NCI-H510A (cell line): ENCODE data around the gene SLC7A6OS.

Source experiments
- DNase-seq: peaks from one replicate; lab custom pipeline; 2025; lab: John Stamatoyannopoulos, UW

The SLC7A6OS gene

DNA sequence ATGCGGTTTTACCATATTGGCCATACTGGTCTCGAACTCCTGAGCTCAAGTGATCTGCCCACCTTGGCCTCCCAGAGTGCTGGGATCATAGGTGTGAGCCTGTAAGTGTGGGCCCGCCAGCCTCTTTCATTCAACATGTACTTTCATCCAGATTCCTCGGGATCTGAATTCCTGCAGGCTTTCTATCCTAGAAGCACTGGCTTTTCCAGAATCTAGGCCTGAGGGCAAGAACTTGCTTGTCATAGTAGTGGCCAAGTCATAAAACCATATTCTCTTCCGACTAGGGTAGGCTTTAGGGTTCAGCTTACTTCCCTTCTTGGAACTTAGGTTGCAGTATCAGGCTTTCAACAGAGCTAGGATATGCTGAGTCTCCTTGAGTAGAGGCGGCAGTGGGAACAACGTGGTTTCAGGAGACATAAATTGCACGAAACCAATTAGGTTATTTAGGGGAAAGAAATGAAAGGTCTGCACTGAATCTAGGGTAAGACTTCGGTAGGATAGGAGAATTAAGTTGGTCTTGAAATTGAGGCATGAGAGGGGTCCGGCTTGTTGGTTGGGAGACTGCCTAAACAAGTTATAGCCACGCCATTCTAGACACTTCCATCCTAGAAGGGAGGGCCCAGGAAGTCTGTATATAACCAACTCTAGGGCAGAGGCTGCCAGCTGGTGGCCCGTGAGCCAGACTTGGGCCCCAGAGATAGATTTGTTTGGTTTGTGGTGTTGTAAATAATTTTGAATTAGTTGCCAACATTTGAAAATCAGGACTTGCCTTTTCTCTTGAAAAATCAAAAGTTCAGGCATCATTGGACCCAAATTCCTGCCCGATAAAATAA lies 30.8 kb downstream of the SLC7A6OS start:
- DNase-seq = no peak

DNA sequence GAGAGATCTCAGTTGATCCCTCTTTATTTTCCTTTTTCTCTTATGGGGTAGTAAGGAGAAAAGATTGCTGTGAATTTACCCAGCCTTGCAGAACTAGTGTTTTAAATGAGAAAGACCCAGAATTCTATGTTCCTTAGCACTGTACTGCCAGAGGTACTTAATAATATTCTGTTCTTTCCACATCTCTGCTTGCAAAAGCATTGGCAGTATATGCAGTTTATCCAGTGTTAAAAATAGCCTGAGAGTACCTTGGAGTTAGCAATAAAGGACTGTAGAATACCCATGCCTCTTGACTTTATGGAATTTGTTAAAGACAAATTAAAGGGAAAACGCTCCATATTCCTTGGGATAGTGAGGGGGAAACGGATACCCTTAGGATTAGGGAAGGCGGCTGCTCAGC lies 34.5 kb downstream of the SLC7A6OS start:
- DNase-seq = no peak

DNA sequence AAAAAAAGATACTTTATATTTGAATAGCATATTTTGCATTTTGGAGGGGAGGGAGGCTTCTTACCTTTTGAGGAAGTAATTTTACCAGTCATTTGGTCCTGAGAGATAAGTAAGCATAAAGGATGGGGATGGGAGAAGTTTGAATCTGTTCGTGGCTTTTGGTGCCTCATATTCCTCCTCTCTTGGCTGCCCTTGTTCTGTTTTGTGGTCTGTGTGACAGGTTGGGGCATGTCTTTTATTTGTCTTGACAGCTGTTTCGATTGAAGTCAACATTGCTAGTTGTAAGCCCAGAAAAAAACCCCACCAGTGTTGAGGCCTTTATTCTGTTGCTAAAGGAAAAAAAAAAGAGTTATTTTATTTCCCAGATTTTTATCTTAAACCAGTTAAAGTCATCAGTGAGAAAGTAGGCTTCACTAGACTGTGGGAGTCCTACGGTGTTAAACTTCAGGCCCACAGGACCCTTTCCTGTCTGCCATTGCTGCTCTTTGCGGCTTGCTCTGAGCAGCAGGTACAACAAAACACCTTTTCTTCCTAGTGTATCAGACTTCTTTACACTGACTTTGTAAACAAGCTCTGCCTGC lies 35.0 kb downstream of the SLC7A6OS start:
- DNase-seq = no peak

DNA sequence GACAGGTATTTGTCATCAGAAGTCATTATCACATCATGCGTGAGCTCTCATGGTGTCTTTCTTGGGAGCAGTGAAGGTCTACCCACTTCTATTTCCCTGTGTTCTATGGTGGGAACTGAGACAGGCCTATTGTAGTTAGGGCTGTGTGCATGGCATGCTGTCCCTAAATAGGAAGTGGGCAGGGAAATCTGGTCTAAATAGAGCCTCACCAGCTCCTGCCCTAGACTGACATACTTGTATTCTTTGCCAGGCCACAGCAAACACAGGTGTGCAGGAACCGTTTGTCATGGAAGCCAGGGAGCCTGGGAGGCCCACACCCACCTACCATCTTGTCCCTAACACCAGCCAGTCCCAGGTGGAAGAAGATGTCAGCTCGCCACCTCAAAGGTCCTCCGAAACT lies 36.3 kb downstream of the SLC7A6OS start:
- DNase-seq = no peak

DNA sequence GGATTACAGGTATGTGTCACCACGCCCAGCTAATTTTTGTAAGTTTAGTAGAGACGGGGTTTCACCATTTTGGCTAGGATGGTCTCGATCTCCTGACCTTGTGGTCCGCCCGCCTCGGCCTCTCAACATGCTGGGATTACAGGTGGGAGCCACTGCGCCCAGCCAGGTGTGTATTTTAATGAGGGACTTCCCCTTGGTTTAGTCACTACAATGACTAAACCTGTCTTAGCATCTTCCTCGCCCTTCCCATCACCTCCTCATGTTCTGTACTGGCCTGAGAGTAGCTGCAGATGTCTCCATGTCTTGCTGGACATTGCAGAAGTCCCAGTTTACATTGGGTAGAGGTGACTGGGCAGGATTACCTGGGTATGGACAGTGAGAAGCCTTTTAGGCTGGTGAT lies 36.9 kb downstream of the SLC7A6OS start:
- no peak for DNase-seq

DNA sequence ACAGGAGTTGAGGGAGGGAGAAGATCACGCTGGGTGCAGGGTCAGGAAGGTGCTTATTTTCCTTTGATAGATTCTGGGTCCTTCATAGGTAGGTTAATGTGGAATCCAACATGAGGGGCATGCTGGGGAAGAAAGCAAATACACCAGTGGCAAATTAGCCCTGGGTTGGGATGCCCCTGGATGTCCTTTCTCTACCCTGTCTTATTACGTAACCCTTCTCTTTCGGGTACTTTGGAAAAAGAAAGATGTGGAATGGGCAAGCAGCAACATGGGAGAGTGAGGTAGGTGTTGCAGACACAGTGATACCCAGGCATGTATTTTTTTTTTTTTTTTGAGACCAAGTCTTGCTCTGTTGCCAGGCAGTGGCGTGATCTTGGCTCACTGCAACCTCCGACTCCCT lies 37.3 kb downstream of the SLC7A6OS start:
- no peak for DNase-seq

DNA sequence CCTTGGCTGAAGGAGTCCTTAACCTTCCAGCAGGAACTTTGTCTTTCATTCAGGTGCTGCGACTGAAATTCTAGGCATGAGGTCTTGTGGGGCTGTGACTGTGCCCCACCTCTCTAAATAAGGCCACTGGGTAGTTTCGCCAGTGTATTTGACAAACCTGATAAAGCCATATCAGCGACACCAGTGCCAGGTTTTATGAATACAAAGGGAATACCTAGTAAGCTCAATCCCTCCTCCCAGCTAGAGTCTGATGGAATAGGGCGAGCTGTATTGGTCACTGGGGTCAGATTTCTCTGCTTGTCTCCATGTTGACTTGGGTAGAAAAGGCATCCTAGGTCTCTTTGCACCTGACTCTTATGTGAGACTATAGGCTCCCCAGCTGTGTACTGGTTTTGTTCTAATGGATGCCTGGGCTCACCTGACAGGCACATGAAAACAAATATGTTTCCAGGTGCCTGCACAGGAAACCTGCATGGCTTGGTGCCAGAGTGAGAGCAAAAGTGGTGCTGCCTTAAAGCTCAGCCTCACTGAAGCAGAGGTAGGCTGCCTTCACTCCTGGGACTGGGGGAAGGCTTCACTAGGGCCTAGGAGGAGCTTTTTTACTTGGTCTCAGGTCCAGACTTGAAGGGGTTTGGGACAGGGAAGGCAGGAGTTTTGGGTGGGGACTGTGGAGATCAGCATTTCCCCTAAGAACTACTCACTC lies 38.1 kb downstream of the SLC7A6OS start:
- peak; percentile 60 for DNase-seq

DNA sequence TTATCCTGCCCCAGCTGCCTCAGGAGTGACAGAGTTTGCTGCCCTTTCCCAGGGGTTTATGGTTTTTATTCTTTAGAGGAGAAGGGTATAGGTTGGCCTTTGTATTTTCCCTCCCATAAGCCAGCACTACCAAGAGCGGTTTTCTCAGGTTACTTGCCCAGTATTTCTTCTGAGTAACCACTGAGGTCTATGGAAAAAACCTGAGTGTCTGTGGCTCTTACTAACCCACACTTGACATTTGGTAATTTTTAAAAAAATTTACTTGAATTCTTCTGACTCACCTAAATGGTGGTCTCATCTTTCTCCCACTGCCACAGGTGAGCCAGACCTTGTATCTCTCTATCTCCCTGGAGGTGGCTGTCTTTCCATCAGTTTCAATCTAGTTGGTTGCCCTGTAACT lies 40.4 kb downstream of the SLC7A6OS start:
- DNase-seq = no peak

DNA sequence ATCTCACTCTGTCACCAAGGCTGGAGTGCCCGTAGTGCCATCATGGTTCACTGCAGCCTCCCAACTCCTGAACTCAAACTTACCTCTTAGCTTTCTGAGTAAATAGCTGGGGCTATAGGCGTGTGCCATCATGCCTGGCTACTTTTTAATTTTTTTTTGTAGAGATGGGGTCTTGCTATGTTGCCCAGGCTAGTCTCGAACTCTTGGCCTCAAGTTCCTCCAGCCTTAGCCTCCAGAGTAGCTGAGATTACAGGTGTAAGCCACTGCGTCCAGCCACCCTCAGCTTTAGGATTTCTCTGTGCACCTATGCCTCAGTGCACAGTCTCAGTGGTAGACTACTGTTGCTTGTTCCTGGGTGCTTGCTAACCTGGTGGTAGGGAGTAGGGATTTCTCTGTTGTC lies 41.0 kb downstream of the SLC7A6OS start:
- DNase-seq = no peak

DNA sequence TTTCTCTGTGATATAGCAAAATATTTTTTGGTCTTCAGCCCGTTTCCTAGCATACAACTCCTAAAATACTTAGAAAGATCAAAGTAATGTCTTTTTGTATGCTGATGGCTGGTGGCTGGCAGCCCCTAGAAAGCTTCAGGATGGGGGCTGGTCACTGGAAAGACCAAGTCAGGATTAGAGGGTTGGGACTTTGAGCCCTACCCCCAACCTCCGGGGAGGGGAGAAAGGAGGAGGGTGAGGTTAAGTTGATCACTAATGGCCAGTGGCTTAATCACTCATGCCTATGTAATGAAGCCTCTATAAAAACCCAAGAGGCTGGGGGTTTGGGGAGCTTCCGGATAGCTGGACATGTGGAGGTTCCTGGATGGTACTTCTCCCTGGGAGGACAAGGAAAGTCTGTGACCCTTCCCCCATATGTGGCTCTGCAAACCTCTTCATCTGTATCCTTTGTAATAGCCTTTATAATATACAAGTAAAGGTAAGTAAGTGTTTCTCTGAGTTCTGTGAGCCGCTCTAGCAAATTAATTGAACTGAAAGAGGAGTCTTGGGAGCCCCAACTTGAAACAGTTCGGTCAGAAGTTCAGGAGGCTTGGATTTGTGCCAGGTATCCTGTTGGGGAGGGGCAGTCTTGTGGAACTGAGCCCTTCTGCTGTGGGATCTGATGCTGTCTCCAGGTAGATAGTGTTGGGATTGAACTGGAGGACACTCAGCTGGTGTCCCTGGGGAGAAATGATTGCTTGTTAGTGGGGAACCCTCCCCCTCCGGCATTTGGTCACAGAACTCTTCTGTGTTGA lies 42.9 kb downstream of the SLC7A6OS start:
- no peak for DNase-seq

DNA sequence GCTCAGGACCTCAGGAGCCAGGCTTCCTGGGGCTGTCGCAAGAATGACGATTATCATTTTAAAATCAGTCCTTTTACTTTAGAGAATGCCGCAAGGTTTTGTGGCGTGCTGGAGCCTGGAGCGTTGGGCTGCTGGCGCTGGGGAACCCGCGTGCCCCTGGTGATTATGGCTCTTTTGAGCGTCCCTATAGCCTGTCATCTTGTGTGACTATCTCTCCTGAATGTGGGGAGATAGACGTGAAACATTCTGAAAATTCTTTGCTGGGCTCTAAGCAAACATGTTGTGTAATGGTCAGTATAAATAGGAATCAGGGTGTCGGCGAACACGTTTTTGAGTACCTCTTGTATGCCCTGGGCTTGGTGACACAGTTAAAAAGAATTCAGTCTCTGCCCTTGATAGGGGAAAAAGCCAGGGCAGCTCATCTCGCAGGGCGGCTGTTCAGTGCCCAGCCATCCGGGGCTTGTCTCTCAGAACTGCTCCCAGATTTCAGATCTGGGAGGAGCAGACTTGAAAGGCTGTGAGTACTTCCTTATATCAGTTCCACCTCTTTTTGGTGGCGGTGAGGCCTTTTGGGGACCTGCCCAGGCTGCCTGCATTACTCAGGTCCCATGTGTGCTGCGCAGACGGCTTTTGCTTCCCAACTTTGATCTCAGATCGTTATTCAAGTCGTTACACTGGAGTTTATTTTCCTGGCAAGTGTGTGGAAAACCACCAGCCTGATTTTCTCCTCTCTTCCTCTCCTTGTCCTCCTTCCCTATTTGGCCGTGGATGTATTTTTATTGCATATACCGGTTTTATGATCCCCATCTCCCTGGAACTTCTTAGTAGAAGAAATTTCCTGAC lies 45.4 kb downstream of the SLC7A6OS start:
- no peak for DNase-seq

DNA sequence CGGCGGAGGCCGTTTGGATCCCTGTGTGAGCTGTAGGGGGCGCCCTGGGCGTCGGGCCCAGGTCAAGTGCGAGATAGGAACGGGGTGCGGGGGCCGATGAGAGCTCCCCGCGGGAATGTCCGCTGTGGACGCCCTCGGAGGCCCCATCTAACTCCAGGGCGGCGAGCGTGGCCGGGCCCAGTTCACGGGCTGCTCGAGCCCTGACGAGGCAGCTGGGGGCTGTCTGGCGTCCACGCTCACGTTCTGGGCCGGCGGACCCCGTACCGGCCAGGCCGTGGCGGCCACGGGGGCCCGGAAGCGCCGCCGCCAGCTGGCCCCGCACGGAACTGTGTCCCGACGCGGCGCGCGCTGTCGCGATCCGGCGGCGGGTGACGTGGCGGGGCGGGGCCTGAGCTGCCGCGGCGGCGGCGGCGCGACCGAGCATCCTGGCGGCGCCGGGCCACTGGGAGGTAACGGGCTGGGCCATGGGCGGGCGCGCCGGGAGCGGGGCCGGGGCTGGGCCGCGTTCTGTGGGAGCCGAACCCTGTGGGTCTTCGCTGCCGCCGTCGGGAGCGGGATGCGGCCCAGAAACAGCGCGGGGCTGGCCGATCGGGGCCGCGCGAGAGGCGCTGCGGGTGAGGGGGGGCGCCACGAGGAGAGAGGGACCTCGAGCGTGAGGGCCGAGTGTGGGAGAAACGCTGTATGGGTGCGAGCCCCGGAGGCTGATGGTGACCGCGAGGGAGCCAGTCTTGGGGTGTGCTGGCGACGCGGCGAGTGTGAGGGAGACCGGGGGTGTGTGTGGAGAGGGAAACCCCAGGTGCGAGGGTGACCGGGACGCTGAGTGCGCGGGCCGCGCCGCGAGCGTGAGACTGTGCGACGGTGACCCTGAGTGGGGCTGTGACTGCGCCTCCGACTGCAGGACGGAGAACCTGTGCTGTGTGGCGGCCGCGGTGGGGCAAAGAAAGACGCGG lies 46.3 kb downstream of the SLC7A6OS start, which contains the start of gene SLC7A6:
SLC7A6 (plus strand) TSS at position 399 of the 950 bp plus-strand sequence. CDS start 10,201 bp downstream, outside the sequence.
- DNase-seq = no peak

DNA sequence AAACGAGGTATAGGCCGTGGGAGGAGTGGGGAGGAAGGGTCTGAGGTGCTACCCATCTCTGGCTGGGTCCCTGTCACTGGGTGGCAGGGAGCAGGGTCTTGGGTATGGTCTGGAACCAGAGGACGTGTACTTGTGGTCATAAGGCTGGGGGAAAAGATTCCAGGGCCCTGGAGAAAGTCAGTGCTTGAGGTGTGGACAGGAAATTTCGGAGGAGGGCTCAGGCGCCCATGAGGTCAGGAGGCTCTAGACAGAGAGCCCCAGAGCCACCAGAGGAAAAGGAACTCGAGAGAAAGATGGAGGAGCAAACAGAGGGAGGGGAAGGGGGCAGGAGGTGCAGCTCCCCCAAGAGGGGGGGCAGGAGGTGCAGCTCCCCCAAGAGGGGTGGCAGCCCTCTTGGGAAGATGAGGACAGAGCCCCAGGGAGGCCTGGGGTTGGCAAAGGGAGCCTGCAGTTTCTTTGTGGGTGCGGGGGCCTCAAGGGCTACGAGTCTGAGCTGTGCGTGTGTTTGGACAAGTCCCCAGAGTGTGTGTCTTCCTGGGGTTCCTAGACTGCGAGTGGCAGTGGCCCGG lies 47.1 kb downstream of the SLC7A6OS start:
- DNase-seq = no peak

DNA sequence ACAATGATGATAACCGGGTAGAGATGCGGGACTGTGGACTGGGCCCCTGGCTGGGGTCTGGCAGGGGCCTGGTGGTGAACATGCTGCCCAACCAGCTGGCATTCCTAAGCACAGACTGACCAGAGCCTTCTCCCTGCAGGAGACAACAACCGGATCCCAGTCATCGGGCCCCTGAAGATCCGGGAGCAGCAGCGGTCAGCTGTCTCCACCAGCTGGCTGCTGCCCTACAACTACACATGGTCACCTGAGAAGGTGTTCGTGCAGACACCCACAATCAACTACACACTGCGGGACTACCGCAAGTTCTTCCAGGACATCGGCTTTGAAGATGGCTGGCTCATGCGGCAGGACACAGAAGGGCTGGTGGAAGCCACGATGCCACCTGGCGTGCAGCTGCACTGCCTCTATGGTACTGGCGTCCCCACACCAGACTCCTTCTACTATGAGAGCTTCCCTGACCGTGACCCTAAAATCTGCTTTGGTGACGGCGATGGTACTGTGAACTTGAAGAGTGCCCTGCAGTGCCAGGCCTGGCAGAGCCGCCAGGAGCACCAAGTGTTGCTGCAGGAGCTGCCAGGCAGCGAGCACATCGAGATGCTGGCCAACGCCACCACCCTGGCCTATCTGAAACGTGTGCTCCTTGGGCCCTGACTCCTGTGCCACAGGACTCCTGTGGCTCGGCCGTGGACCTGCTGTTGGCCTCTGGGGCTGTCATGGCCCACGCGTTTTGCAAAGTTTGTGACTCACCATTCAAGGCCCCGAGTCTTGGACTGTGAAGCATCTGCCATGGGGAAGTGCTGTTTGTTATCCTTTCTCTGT lies 51.5 kb downstream of the SLC7A6OS start:
- DNase-seq = no peak

DNA sequence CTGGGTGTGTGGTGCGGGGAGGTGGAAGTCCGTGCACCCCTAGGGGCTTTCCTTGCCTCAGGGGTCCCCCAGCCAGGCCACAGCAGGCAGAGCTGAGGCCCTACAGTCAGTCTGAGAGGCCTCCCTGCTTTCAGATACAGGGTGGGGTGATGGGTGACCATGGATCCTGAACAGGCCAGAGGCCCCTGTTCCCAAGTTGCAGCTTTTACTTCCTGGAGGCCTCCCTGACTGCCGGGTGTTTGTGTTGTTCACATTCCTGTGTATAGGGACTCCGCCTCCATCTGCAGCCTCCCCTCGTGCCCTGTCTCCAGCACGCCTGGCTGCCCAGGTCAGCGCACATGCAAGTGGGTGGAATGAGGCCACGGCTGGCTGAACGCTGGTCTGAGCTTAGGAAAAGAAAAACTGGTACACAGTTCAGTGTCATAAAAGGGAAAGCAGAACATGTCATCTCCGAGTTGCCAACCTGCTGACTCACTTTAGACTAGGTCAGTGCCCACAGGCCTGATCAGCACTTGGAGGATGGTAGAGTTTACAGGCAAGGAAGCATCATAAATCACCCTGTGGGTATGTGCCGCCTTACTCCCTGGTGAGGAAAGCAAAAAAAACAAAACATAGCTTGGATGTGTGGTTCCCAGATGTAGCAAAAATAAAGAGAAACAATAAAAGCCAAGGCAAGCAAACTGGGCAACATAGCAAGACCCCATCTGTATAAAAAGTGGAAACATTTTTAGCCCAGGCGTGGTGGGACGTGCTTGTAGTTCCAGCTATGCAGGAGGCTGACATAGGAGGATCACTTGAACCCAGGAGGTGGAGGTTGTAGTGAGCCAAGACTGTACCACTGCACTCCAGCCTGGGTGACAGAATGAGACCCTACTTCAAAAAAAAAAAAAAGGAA lies 52.6 kb downstream of the SLC7A6OS start:
- DNase-seq = no peak

DNA sequence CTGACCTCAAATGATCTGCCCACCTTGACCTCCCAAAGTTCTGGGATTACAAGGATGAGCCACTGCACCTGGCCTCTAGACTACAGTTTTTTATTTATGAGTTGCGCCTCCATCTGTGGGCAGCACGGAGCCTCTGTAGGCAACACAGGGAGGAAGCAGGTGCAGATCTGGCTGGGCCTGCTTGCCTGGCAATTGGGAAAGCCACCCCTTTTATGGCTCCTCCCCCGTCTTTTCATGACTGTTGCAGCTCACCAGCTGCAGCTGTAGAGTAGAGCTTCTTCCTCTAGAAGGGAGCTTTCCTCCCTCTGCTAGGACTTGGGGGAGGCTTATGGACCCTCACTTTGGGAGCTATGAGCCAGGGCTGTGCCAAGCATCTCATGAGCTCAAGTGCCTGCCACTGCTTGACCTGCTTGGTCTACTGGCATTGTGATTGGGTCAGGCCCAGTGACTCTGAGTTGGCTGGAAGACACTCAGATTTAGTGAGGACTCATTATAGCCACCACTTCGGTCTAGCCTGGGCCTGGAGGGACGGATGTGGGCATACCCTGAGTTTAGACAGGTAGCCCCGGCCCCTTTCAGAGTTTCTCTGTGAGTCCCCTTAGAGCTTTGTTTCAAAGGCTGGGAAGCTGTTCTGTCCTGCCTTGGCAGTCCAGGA lies 53.4 kb downstream of the SLC7A6OS start:
- peak; percentile 54 for DNase-seq

DNA sequence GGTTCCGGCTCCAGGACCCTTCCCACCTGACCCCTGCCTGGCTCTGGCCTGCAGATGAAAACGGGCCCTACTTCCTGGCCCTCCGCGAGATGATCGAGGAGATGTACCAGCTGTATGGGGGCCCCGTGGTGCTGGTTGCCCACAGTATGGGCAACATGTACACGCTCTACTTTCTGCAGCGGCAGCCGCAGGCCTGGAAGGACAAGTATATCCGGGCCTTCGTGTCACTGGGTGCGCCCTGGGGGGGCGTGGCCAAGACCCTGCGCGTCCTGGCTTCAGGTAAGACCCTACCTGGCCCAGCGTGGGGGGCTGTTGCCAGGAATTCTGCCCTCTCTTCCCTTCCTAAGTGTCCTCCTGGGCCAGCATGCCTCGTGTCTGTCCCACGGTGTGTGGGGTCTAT lies 55.0 kb downstream of the SLC7A6OS start:
- no peak for DNase-seq
